COLO829 (cell line): ENCODE measurements around the gene RNF114.
"Not testable (repeated sequence)": the region's sequence is repeated elsewhere in the genome, so short reads cannot be mapped to it uniquely, and the experiment has no call there.

ENCODE experiments used
- DNase-seq: peaks from one replicate; pipeline ENCODE4 v3.0.0; 2012; ENCODE audit warnings: low spot score

Gene RNF114

GRCh38 chr20:49985617-49986016 is 49.4 kb downstream of the RNF114 start:
- no peak for DNase-seq

DNA sequence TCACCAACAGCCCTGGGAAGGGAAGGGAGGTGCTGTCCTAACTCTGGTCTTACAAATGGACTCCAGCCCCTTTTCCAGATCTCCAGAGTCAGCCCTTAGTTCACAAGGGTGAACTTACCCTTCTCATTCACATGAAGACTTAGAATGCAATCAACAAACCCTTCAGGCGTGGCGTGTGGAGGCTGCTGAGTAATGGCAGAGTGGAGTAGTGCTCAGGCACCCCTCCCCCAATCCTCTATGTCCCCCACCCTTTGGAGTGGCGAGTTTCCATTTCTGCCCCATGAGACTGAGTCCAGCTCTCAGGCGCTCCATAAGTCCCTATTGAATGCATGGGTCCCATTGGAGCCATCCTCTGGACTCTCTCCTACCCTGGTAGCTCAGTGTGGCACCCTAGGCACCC is 49.9 kb downstream of the RNF114 start:
- no peak for DNase-seq

DNA sequence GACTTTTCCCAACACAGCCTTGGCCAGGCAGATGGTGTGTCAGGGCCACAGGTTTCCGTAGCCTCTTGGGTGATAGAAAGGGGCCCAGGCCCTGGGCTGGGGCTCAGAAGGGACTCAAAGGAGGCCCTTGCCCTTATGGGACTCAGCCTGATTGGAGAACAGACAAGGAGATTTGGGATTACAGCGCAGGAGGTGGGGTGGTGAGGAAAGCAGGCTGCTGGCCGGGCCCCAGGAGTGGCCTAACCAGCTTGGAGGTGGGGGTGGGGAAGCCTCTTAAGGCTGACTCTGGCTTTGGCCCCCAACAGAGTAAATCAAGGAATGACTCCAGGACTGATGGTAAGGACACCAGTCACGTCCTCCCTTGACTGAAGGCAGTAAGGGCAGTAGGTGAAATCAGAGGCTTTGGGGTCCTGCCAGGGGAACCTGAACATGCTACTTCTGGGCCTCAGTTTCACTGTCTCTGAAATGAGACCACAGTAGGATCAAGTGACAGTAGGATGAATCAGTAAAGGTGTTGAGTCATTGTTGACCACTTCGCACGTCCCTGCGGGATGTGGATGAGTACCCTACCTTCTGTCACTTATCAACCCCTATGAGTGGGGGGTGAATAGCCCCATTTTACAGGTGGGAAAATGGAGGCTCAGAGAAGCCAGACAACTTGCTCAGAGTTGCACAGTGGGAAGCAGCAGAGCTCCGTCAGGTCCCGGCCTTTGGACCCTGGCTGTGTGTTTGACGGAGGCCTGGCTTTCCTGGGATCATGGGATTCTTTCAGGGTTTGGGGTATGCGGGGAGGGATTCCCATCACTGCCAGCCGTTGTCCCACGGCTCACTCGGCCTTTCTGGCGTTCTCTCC is 51.0 kb downstream of the RNF114 start:
- no peak for DNase-seq

DNA sequence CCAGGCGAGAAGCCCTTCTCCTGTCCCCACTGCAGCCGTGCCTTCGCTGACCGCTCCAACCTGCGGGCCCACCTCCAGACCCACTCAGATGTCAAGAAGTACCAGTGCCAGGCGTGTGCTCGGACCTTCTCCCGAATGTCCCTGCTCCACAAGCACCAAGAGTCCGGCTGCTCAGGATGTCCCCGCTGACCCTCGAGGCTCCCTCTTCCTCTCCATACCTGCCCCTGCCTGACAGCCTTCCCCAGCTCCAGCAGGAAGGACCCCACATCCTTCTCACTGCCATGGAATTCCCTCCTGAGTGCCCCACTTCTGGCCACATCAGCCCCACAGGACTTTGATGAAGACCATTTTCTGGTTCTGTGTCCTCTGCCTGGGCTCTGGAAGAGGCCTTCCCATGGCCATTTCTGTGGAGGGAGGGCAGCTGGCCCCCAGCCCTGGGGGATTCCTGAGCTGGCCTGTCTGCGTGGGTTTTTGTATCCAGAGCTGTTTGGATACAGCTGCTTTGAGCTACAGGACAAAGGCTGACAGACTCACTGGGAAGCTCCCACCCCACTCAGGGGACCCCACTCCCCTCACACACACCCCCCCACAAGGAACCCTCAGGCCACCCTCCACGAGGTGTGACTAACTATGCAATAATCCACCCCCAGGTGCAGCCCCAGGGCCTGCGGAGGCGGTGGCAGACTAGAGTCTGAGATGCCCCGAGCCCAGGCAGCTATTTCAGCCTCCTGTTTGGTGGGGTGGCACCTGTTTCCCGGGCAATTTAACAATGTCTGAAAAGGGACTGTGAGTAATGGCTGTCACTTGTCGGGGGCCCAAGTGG is 51.9 kb downstream of the RNF114 start:
- DNase-seq: no peak

DNA sequence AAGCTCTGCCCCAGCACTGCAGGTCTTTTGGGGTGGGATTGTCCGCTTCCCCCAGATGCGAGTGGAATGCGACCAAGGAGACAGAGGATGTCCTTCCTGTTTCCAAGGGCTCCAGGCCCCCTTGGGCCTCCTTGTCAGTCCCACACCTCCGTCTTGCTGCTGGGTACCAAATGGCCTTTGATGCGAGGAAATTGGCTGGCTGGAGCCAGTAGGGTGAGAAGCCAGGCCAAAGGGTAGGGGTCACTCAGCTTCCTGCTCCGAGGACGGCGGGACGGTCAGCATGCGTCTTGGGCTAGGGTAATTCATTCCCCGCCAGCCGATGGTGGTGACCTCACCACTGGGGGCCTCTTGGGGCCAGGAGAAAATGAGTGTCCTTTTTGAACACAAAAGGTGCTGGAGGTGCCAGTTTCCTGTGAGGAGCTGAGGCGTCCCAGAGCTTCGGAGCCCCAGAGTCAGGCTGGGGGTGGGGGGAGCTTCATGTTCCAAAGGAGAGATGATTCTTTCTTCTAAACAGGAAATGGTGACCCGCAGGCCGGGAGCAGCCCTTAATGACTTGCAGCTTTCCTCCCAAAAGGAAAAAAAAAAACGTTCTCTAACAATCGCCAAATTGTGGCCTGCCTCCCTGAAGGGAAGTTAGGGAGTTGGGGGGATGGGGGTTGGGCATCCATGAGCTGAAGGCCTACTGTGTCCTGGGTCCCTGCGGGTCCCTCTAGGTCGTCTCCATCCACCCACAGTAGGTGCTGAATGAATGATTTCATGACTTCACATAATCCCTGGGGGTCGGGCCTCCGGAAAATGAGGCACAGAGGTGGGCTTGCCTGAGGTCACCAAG is 53.3 kb downstream of the RNF114 start:
- peak; percentile 88 for DNase-seq

- no peak for DNase-seq
Observed at GRCh38 chr20:49990271-49990720, 54.1 kb downstream of the RNF114 start.

DNA sequence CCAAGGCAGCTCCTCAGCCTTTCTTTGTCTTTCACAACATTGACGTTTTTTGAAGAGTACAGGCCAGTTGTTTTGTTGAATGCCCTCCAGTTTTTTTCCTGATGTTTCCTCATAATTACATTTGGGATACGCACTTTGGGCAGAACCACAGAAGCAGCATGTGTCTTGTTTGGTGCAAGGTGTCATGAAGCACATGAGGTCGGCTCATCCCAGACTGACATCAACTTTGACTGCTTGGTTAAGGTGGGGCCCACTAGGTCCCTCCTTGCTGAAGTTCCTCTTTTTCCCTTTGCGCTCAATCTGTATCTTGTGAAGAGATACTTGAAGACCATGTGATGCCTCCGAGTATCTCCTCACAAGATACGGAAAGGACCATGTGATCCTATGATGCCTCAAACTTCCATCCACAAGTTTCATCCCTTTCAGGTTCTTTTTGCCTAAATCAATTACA is 57.1 kb downstream of the RNF114 start:
- DNase-seq: no peak

- no peak for DNase-seq
Observed at GRCh38 chr20:49995586-49995985, 59.4 kb downstream of the RNF114 start.

DNA sequence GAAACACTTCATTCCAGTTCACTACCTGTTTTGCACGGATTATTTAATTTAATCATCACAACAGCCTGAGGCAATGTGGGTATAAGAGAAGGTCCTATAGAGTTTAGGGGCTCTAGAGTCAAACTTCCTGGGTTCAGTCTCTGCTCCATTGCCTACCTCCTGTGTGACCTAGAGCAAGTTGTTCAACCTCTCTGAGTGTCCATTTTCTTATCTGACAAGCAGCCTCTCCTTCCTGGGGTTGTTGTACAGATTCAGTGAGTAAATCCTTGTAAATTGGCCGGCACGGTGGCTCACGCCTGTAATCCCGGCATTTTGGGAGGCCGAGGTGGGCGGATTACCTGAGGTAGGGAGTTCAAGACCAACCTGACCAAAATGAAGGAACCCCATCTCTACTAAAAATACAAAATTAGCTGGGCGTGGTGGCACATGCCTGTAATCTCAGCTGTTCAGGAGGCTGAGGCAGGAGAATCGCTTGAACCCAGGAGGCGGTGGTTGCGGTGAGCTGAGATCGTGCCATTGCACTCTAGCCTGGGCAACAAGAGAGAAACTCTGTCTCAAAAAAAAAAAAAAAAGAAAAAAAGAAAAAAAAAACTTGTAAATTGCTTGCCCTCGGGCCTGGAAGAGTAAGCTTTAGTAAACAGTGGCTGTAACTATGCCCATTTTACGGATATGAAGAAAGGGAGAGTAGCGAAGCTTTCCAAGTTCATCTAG is 62.4 kb downstream of the RNF114 start:
- not testable (repeated sequence) for DNase-seq

- no peak for DNase-seq
Observed at GRCh38 chr20:49999329-49999728, 63.1 kb downstream of the RNF114 start.

DNA sequence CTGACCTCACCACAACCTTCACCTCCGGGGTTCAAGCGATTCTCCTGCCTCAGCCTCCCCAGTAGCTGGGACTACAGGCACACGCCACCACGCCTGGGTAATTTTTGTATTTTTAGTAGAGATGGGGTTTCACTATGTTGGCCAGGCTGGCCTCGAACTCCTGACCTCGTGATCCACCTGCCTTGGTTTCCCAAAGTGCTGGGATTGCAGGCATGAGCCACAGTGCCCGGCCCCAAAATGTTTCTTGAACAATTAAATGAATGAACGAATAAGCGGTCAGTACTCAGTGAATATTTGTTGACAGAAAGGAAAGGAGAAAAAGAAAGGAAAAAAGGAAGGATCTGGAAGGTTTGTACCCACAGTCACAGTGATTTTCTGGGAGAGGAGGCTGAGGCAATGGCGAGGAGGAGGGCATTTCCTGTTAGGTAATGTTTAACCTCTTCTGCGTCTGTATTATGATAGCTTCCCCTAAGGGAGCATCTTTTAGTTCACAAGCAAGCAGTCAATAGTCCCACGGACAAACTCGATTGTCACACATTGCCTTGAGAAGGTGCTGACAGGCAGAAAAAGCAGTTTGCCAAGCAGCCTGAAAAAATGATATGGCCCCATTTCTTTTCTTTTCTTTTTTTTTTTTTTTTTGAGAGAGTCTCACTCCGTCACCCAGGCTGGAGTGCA is 64.5 kb downstream of the RNF114 start:
- DNase-seq: not testable (repeated sequence)

DNA sequence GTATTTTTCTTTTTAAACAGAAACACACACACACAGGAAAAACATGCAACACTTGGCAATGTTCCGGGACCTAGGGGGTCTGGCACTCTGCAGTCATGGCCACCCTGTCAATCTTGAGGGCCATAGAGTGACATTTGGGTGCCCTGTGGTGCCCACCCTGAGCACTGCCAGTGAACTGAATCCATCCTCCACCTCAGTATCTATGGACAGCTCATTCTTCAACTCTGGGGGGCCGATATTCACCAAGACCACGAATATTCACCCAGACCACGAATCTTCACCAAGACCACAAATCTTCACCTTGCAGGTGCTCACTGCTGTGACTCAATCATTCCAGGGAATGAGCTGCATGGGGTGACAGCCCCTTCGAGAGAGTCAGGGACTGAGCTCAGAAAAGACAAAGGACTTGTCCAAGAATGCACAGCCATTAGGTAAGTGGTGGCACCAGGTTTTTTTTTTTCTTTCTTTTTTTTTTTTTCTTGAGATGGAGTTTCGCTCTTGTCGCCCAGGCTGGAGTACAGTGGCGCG is 65.7 kb downstream of the RNF114 start:
- DNase-seq: no peak

- DNase-seq: no peak
Observed at GRCh38 chr20:50003253-50003656, 67.1 kb downstream of the RNF114 start.
